Mesenchymal stem cell (in vitro differentiated cells and primary cell): ENCODE measurements around the gene HPS6.

Source experiments
- DNase-seq: peaks from one replicate; pipeline ENCODE4 v3.0.0-alpha.2; 2013
- H2AFZ ChIP-seq: one replicate; pipeline ENCODE4 v1.6.1; 2013; ENCODE audit warnings: low read depth, mild to moderate bottlenecking, control low read depth, inconsistent platforms, low read length, moderate library complexity
- H2AK5ac ChIP-seq: 2 replicates; pipeline ENCODE4 v1.6.1; 2013; ENCODE audit warnings: low read length, moderate library complexity, mild to moderate bottlenecking, inconsistent platforms; ENCODE audit not compliant: severe bottlenecking
- H2BK120ac ChIP-seq: one replicate; pipeline ENCODE4 v1.6.1; 2013; ENCODE audit warnings: low read depth, mild to moderate bottlenecking, inconsistent platforms, low read length, moderate library complexity
- H2BK12ac ChIP-seq, 2 experiments: one replicate each; pipeline ENCODE4 v1.6.1; 2013; ENCODE audit warnings: inconsistent platforms in 2 of 2, low read length in 2 of 2, mild to moderate bottlenecking in 2 of 2, moderate library complexity in 2 of 2, control low read depth in 1 of 2
- H2BK15ac ChIP-seq: one replicate; pipeline ENCODE4 v1.6.1; 2013; ENCODE audit warnings: mild to moderate bottlenecking, low read depth, inconsistent platforms; ENCODE audit not compliant: poor library complexity, severe bottlenecking
- H2BK5ac ChIP-seq: 2 replicates; pipeline ENCODE4 v1.6.1; 2013; ENCODE audit warnings: low read depth, mild to moderate bottlenecking, low read length, control low read depth, inconsistent platforms; ENCODE audit not compliant: poor library complexity, severe bottlenecking
- H3K14ac ChIP-seq, 2 experiments: one replicate each; pipeline ENCODE4 v1.6.1; 2013; ENCODE audit warnings: inconsistent platforms in 2 of 2, low read length in 2 of 2, control low read depth in 1 of 2, mild to moderate bottlenecking in 1 of 2, moderate library complexity in 1 of 2
- H3K18ac ChIP-seq, 2 experiments: one replicate each; pipeline ENCODE4 v1.6.1; 2013; ENCODE audit warnings: inconsistent platforms in 2 of 2, low read length in 2 of 2, control low read depth in 1 of 2, low read depth in 1 of 2, mild to moderate bottlenecking in 1 of 2
- H3K23ac ChIP-seq, 2 experiments: one replicate each; pipeline ENCODE4 v1.6.1; 2013; ENCODE audit warnings: inconsistent platforms in 2 of 2, low read length in 2 of 2, mild to moderate bottlenecking in 2 of 2, moderate library complexity in 2 of 2, control low read depth in 1 of 2
- H3K27ac ChIP-seq: 2 replicates; pipeline ENCODE4 v1.5.1; 2013; ENCODE audit warnings: mild to moderate bottlenecking, moderate library complexity, low read length, control low read depth, inconsistent platforms; ENCODE audit not compliant: poor library complexity, severe bottlenecking
- H3K27me3 ChIP-seq, 2 experiments: 2 replicates each; pipeline versions ENCODE4 v1.6.1 to v1.7.0; 2013; ENCODE audit warnings: low read length in 2 of 2, mild to moderate bottlenecking in 2 of 2, moderate library complexity in 2 of 2, control low read depth in 1 of 2, inconsistent platforms in 1 of 2; ENCODE audit not compliant: control insufficient read depth in 1 of 2, insufficient read depth in 1 of 2
- H3K36me3 ChIP-seq, 2 experiments: 2 replicates each; pipeline versions ENCODE4 v1.6.1 to v1.7.0; 2013; ENCODE audit warnings: low read length in 2 of 2, control low read depth in 1 of 2, inconsistent platforms in 1 of 2, low read depth in 1 of 2, mild to moderate bottlenecking in 1 of 2; ENCODE audit not compliant: insufficient read depth in 2 of 2, control insufficient read depth in 1 of 2
- H3K4ac ChIP-seq, 2 experiments: one replicate each; pipeline ENCODE4 v1.6.1; 2013; ENCODE audit warnings: inconsistent platforms in 2 of 2, low read length in 2 of 2, mild to moderate bottlenecking in 2 of 2, moderate library complexity in 2 of 2, control low read depth in 1 of 2, low read depth in 1 of 2
- H3K4me1 ChIP-seq: 2 replicates; pipeline ENCODE4 v1.6.1; 2013; ENCODE audit warnings: low read depth, low read length, control low read depth; ENCODE audit not compliant: control insufficient read depth, insufficient read depth
- H3K4me2 ChIP-seq: 2 replicates; pipeline ENCODE4 v1.6.1; 2013; ENCODE audit warnings: low read length, mild to moderate bottlenecking, inconsistent platforms; ENCODE audit not compliant: poor library complexity, severe bottlenecking
- H3K4me3 ChIP-seq, 2 experiments: 2 replicates each; pipeline versions ENCODE4 v1.5.1 to v1.7.0; 2013; ENCODE audit warnings: low read length in 2 of 2, mild to moderate bottlenecking in 2 of 2, control low read depth in 1 of 2, low read depth in 1 of 2; ENCODE audit not compliant: insufficient read depth in 1 of 2
- H3K79me1 ChIP-seq: replicated peaks from 2 replicates; pipeline ENCODE4 v1.6.1; 2013; ENCODE audit warnings: mild to moderate bottlenecking, control low read depth, low read length, inconsistent platforms; ENCODE audit not compliant: poor library complexity, severe bottlenecking
- H3K9ac ChIP-seq: 2 replicates; pipeline ENCODE4 v1.7.0; 2013; ENCODE audit warnings: mild to moderate bottlenecking, low read length, moderate library complexity
- H3K9me3 ChIP-seq: 2 replicates; pipeline ENCODE4 v1.7.0; 2013; ENCODE audit warnings: mild to moderate bottlenecking, low read length; ENCODE audit not compliant: control insufficient read depth
- H4K8ac ChIP-seq: one replicate; pipeline ENCODE4 v1.6.1; 2013; ENCODE audit warnings: inconsistent platforms, mild to moderate bottlenecking, low read length, moderate library complexity
- H4K91ac ChIP-seq: one replicate; pipeline ENCODE4 v1.6.1; 2013; ENCODE audit warnings: mild to moderate bottlenecking, low read length, inconsistent platforms
- WGBS: methylation state at CpG from one replicate; pipeline ENCODE4 v1.1.7; 2013; ENCODE audit warnings: mixed read lengths; 5-methylcytosine and 5-hydroxymethylcytosine counted together

The HPS6 gene

GRCh38 chr10:102065561-102066398 is 631 bp downstream of the HPS6 start:
- Histone ChIP-seq H3K18ac (peak overlapping the region; percentile 89 to 94), H2BK120ac (peak overlapping the region; percentile 67), H2AK5ac (peak overlapping the region; percentile 34), H3K36me3 (peaks cover 25 to 39% of the 10 kb centered on the region in 2 experiments), H2BK15ac (peak overlapping the region; percentile 57), H3K9ac (peak overlapping the region; percentile 91), H3K4me2 (peak overlapping the region; percentile 54), H3K9me3 (no peaks in the 10 kb centered on the region), H3K4me1 (peaks cover 19% of the 10 kb centered on the region), H2BK5ac (peak overlapping the region; percentile 25), H4K8ac (peak overlapping the region; percentile 92), H3K27me3 (no peaks in the 10 kb centered on the region), H3K79me1 (peaks cover 35% of the 10 kb centered on the region), H3K4me3 (peak overlapping the region; percentile 85 to 90), H4K91ac (peak overlapping the region; percentile 73), H3K27ac (no peak overlapping the region), H2AFZ (peak overlapping the region; percentile 73), H3K14ac (peak overlapping the region in 1 of 2 experiments; percentile 89), H3K23ac (peak overlapping the region; percentile 7 to 14), H2BK12ac (peak overlapping the region in 1 of 2 experiments; percentile 65), H3K4ac (peak overlapping the region; percentile 77 to 95)
- WGBS, result 16% methylated on average over 50 of the region's 63 CpGs
- peak; percentile 44 for DNase-seq

GRCh38 chr10:102066399-102067088 is 1.4 kb downstream of the HPS6 start:
- H3K27ac ChIP-seq, result no peak overlapping the region
- peak overlapping the region; percentile 91 for H3K9ac ChIP-seq
- no peak overlapping the region for H2BK15ac ChIP-seq
- peak overlapping the region in 1 of 2 experiments; percentile 23 for H2BK12ac ChIP-seq
- H3K4me1 ChIP-seq, result peaks cover 19% of the 10 kb centered on the region
- peak overlapping the region in 1 of 2 experiments; percentile 49 for H3K23ac ChIP-seq
- no peak overlapping the region for H2BK5ac ChIP-seq
- H3K9me3 ChIP-seq, result no peaks in the 10 kb centered on the region
- no peak for DNase-seq
- no peak overlapping the region for H2BK120ac ChIP-seq
- H3K27me3 ChIP-seq, result no peaks in the 10 kb centered on the region
- peak overlapping the region in 1 of 2 experiments; percentile 44 for H3K18ac ChIP-seq
- peak overlapping the region in 1 of 2 experiments; percentile 50 for H3K14ac ChIP-seq
- peak overlapping the region; percentile 34 for H2AK5ac ChIP-seq
- peak overlapping the region in 1 of 2 experiments; percentile 53 for H3K4ac ChIP-seq
- peak overlapping the region; percentile 85 to 90 for H3K4me3 ChIP-seq
- H2AFZ ChIP-seq, result no peak overlapping the region
- peak overlapping the region; percentile 31 for H4K91ac ChIP-seq
- H3K79me1 ChIP-seq, result peaks cover 35% of the 10 kb centered on the region
- H3K36me3 ChIP-seq, result peaks cover 25 to 39% of the 10 kb centered on the region in 2 experiments
- H3K4me2 ChIP-seq, result peak overlapping the region; percentile 54
- 98% methylated on average over 15 of the region's 16 CpGs for WGBS
- H4K8ac ChIP-seq, result peak overlapping the region; percentile 67

DNA sequence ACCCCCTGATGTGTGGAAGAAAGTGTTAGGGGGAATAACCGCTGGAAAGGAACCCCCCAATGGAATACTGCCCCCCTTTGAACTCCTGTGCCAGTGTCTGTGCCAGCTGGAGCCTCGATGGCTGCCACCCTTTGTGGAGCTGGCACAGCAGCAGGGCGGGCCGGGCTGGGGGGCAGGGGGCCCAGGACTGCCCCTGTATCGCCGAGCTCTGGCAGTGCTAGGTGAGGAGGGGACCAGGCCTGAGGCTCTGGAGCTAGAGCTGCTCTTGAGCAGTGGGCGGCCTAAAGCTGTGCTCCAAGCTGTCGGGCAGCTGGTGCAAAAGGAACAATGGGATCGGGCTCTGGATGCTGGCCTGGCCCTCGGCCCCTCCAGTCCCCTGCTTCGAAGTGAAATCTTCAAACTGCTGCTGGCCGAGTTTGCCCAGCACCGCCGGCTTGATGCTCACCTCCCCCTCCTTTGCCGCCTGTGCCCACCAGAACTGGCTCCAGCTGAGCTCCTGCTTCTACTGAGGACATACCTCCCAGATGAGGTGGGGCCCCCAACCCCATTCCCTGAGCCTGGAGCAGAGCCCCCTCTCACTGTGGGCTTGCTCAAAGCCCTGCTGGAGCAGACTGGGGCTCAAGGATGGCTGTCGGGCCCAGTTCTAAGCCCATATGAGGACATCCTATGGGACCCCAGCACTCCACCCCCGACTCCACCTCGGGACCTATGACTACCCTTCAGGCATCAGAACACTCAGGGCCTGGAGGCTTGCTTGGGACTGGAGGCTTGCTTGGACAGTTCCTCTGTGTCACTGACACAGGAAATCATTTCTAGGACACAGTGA is 2.2 kb downstream of the HPS6 start:
- Histone ChIP-seq H3K14ac (no peak overlapping the region), H3K4me2 (peak overlapping the region; percentile 10), H3K36me3 (peaks cover 25 to 39% of the 10 kb centered on the region in 2 experiments), H3K4me1 (peaks cover 19% of the 10 kb centered on the region), H3K27me3 (no peaks in the 10 kb centered on the region), H3K4me3 (peak overlapping the region in 1 of 2 experiments; percentile 90), H2AK5ac (no peak overlapping the region), H3K9me3 (no peaks in the 10 kb centered on the region), H2BK5ac (no peak overlapping the region), H2BK120ac (no peak overlapping the region), H4K8ac (no peak overlapping the region), H3K18ac (no peak overlapping the region), H2AFZ (no peak overlapping the region), H2BK15ac (no peak overlapping the region), H3K23ac (no peak overlapping the region), H3K4ac (no peak overlapping the region), H3K27ac (no peak overlapping the region), H3K79me1 (peaks cover 37% of the 10 kb centered on the region), H2BK12ac (no peak overlapping the region), H4K91ac (no peak overlapping the region), H3K9ac (peak overlapping the region; percentile 36)
- no peak for DNase-seq
- 97% methylated on average over 18 of the region's 18 CpGs for WGBS
